Measurements from ENCODE around the gene NSD2. TPM values are rescaled to one million over a fixed set of nuclear protein-coding genes. Genes with fewer than 3 reads are reported as not detected.
A peak's percentile ranks its signal among the peaks of the same experiment; 100 is the strongest.

NSD2 gene
- total and polyA plus RNA-seq, 9 of the 15 experiments (the other 6 are each of a cell fraction or from before 2014, with no cell fraction given), result 6.4 to 126 (median 58.8) TPM

DNA sequence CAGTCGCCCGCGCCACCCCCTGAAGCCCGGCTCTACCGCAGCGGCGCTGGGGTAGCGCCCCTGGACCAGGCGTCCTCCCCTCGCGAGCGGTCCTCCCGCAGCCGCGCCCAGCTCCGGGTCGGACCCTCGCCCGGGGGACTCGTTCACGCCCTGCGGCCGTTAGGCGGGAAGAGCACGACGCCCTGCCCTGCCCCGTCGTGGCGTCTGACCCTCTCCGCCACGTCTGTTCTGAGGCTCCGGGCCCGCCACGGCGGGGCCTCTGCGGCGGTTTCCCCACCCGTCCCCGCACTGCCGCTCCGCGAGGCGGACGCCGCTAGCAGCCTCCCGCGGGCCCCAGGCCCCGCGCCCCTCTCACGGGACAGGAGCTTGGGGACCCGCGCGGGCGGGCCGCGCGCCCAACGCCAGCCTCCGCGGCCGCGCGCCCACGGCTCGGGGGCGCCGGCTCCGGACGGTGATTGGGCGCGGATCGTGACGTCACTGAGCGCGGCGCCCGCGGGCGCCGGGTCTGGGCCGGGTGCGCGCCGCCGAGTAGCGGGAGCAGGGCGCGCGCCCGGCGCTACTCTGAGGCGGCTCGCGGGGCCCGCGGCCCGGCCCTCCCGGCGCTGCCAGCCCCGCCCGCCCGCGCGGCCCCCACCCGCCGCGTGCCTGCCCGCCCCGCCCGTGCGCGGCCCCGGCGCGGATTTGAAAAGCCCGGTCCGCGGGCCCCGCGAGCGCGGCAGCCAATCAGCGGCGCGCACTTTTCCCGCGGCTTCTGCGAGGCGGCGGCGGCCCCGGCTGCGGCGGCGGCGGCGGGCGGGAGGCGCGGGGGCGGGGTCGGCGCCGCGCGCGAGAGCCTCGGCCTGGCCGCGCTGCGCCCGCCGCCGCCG lies at the start of gene NSD2 (continued):
- TF ChIP-seq FOXM1 (IDR thresholded peaks at IDR 0.05; ENCODE audit: low read depth), result no peak
- TF ChIP-seq FOXM1 (CRISPR knock-in tag; IDR thresholded peaks at IDR 0.05; ENCODE audit: low read depth), result 0 out of 2 replicates have a peak, but pooled peaks have one; percentile 28
- TF ChIP-seq ZNF277 (CRISPR knock-in tag; IDR thresholded peaks at IDR 0.05; ENCODE audit: borderline replicate concordance), result no peak
- 0 out of 2 replicates have a peak, but pooled peaks have one; percentile 4 for TF ChIP-seq MAFK (IDR thresholded peaks at IDR 0.05; ENCODE audit: low read length)
- no peak; the same call in 1 of the 2 replicates for TF ChIP-seq ZKSCAN8 (CRISPR knock-in tag; IDR thresholded peaks at IDR 0.05)
- peak; percentile 21 for TF ChIP-seq SMAD1 (IDR thresholded peaks at IDR 0.05; ENCODE audit: low read depth, low read length, partially characterized antibody)
- TF ChIP-seq MTA1 (IDR thresholded peaks at IDR 0.05; ENCODE audit: borderline replicate concordance), result no peak
- no peak for TF ChIP-seq FOXA1 (IDR thresholded peaks at IDR 0.05; ENCODE audit: borderline replicate concordance)
- TF ChIP-seq PHB2 (IDR thresholded peaks at IDR 0.05; ENCODE audit: low read depth), result no peak
- TF ChIP-seq CXXC5 (CRISPR knock-in tag; IDR thresholded peaks at IDR 0.05), result peak; percentile 96
- no peak for TF ChIP-seq STAT5A (IDR thresholded peaks at IDR 0.05; ENCODE audit: borderline replicate concordance, low read length)
- no peak for TF ChIP-seq ZNF217 (CRISPR knock-in tag; IDR thresholded peaks at IDR 0.05)
- TF ChIP-seq, protein P1, sequence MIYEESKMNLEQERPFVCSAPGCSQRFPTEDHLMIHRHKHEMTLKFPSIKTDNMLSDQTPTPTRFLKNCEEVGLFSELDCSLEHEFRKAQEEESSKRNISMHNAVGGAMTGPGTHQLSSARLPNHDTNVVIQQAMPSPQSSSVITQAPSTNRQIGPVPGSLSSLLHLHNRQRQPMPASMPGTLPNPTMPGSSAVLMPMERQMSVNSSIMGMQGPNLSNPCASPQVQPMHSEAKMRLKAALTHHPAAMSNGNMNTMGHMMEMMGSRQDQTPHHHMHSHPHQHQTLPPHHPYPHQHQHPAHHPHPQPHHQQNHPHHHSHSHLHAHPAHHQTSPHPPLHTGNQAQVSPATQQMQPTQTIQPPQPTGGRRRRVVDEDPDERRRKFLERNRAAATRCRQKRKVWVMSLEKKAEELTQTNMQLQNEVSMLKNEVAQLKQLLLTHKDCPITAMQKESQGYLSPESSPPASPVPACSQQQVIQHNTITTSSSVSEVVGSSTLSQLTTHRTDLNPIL (CRISPR knock-in tag; IDR thresholded peaks at IDR 0.05), result no peak
- peak in 2 of 3 experiments; percentile 43 to 82; a peak in 3 of 6 replicates for TF ChIP-seq ZBTB11 (CRISPR knock-in tag; IDR thresholded peaks at IDR 0.05)
- TF ChIP-seq PHF8 (IDR thresholded peaks at IDR 0.05; ENCODE audit: borderline replicate concordance, low read length), result peak; percentile 88
- peak; percentile 90 for TF ChIP-seq VEZF1 (CRISPR knock-in tag; IDR thresholded peaks at IDR 0.05)
- peak; percentile 79 for TF ChIP-seq KDM5B (IDR thresholded peaks at IDR 0.05; ENCODE audit: insufficient replicate concordance, low read depth, low read length)
- TF ChIP-seq TBP (optimal IDR thresholded peaks at IDR 0.05; ENCODE audit: low read depth, low read length), result peak; percentile 61
- TF ChIP-seq GABPB1 (CRISPR knock-in tag; IDR thresholded peaks at IDR 0.05), result peak; percentile 69

Data from K562 (cell line).